COLO668 (cell line): ENCODE measurements around the gene HOXC4.
"Not testable (repeated sequence)": the region's sequence is repeated elsewhere in the genome, so short reads cannot be mapped to it uniquely, and the experiment has no call there.

Source experiments
- DNase-seq: peaks from one replicate; lab custom pipeline; 2025; ENCODE audit not compliant: unreplicated experiment; lab: John Stamatoyannopoulos, UW

HOXC4 gene

DNA sequence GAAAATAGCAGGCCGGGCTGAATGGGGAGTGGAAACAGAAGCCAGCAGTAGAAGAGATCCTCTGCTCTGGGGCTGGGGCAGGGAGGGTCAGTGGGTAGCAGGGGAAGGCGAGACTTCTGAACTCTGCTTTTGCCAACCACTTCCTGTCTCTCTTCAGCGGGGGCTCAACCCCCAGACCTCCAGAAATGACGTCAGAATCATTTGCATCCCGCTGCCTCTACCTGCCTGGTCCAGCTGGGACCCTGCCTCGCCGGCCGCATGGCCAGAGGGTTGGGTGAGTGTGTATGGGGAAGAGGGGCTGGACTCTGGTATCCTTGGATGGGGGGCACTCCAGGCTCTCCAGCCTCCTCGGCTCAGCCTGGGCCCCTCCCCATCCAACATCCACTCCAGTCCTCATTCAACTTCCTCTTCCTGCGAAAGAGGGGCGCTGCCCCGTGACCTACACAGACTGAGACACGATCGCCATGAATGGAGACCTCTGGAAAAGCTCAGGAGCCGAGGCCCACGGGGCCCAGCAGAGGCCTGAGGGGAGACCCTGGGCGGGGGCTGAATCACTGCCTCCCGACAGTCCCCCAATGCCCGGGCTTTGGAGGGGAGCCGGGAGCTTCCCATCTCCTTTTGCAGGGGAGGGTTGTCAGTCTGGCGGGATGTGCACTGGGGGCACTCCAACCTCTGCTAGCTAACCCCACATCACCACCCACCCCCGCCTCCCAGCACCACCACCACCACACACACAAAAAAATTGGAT, 458 bp upstream of the HOXC4 start:
- no peak for DNase-seq

DNA sequence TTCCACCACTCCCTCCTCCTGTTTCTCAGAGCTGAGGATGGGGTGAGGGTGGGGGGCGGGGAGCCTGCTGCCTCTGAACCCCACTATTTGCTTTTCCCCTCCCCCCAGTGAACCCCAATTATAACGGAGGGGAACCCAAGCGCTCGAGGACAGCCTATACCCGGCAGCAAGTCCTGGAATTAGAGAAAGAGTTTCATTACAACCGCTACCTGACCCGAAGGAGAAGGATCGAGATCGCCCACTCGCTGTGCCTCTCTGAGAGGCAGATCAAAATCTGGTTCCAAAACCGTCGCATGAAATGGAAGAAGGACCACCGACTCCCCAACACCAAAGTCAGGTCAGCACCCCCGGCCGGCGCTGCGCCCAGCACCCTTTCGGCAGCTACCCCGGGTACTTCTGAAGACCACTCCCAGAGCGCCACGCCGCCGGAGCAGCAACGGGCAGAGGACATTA, 1.1 kb downstream of the HOXC4 start:
- DNase-seq = no peak

DNA sequence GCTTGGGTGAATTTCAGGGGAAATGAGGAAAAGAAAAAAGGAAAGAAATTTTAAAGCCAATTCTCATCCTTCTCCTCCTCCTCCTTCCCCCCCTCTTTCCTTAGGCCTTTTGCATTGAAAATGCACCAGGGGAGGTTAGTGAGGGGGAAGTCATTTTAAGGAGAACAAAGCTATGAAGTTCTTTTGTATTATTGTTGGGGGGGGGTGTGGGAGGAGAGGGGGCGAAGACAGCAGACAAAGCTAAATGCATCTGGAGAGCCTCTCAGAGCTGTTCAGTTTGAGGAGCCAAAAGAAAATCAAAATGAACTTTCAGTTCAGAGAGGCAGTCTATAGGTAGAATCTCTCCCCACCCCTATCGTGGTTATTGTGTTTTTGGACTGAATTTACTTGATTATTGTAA, 1.9 kb downstream of the HOXC4 start:
- DNase-seq = no peak

DNA sequence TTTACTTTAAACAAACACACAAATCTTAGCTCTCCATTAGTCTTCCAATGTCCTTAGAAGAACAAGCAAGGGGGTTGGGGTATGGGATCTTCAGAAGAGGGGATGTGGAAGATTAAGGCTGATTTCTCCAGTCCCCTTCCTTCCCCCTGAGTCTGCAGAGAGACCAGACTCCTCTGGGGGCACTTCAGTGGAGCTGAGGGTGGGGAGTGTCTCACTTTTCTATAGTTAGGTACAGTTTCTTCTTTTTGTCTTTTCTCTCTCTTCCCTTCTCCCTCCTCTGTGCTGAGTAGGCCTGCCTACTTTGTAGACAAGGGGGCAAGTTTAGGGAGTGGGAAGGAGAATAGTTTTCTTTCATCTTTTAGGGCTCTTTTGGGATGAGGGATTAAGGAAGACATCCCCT, 2.5 kb downstream of the HOXC4 start:
- no peak for DNase-seq

DNA sequence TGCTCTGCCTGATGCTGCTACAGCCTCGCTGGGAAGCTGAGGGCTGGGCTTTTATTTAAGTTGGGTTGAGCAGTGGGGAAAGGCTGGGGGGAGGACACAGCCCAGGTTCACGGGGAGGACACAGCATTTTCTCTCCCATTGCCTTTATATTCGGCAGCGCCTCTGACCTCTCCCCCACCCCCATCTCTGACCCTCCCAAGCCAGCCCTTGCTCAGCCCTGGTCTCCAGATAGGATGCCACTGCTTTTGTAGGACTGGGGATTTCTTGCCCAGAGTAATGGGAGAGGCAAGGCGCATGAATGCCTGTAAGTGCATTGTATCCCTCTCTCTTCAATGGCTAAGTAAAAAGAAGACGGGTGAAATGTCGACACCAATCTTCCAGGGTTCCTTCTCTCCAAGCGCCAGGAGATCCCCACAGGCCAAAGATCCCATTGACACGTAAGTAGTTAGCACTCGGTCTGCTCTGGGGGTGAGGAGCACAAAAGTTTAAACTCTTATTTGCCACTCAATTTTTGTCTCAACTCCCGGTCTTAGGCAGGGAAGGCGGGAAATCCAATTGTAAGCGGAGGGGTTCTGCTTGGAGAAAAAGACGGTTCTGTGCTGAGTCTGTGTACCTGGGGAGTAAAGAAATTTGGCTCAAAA, 4.6 kb downstream of the HOXC4 start:
- DNase-seq = no peak

DNA sequence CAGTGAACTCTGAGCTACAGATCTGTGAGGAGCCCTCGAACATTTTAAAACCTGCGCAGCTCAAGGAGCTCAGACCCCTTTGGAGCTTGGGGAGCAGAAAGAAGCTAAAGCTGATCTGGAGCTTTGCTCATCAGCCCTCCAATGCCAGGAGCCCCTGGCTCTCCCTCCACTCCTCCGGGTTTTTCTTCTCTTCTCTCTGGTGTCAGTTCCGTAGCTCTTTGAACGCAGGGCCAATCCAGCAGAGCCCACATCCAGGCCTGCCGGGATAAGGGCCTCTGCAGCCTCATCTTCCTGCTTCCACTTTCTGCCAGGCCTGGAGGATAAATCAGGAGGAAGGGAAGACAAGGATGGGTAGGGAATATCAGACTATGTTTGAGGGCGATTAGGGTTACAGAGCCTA, 6.0 kb downstream of the HOXC4 start:
- no peak for DNase-seq

DNA sequence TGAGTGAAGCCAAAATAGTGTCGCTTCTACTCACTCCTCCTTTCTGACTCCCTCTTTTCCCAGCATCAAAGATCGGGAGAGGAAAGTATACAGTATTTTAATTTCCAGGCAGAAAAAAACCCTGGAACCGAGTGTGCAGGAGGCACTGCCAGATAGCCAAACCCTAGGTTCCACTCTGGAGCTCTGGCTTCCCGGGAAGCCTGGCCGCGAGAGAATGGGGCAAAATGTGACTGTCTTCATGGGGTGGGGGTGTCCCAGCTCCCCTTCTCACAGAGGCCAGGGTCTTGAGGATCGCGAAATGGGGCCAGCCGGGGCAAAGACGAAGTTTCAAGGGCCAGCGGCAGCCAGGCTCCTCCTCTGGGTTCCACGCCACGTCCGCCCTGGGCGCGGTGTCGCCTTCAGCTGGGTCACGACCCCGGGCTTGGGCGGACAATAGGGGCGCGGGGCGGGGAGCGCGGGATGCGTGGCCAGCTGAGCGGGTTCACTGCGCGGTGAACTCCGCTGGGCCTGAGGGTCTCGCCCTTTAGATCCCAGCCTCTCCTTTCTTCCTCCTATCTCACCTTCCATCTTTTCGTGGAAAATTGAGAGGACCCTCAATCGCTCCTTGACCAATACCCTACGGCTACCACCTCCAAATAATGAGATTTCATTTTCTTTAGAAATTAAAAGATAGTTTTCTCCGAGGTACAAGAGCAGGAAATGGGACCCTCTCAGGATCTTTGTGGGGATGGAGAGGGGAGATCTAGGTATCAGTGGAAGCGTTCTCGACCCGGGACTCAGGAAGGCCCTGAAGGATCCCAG, 6.7 kb downstream of the HOXC4 start:
- no peak for DNase-seq

DNA sequence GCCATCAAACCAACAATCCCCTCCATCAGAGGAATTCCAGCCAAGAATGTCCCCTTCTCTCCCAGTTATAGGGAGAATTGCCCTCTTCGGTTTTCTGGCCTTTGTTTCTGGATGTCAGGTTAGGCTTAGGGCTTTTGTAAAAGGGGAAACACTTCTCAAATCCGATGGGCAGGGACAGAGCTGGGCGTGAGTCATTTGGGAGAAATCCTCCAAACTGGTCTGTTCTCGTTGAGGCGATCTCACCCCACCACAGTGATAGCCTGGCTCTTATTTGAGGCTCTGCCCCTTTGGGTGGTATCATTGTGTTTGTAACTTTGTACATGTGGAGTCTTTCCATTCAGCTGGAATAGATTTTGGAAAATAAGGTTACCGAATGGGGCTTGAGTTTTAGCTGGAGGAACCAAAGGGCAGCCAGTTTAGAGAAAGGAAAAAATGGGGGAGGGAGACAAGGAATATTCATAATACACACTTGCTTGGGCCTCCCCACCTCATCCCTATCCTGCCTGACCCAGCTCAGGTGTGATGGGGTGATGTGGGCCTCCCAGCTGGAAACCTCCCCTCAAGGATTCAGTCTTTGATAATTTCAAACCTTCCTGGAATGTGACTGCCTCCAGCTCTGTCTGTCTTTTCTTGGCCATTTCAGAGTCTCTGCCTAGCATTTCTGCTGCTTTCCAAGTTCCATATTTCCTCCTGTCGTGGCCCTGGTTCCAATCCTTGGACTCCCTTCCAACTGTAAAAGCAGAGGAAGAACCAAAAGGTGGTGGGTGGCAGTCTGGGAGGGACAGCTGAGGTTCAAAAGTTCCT, 7.5 kb downstream of the HOXC4 start:
- no peak for DNase-seq

DNA sequence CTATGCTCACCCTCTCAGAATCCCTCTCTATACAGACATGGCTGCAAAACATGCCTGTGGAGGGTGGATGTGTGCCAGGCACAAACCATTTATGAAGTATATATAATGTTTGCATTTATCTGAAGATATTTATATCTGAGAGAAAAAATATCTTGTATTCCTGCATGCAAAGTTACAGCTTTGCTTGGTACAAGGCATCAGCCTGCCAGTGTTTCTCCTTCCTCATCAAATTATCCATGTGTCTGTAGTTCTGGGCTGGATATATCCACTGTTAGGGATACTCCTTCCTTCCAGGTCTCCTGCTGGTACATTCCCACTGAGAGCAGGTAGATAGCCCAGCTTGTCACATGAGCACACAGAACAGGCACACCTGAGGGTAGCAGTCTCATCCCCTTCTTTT, 12.0 kb downstream of the HOXC4 start:
- DNase-seq = no peak

DNA sequence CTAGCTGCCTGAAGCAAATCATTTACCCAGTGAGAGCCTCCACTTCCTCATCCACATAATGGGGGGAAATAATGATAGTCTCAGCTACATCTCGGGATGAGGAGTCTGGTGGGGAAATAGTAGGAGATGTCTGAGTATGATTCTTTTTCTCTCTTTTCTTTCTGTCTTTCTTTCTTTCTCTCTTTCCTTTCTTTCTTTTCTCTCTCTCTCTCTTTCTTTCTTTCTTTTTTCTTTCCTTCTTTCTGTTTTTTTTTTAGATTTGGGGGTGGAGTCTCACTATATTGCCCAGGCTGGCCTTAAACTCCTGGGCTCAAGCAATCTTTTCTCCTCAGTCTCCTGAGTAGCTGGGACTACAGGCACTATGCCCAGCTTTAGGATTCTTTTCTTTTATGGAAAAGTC, 12.8 kb downstream of the HOXC4 start:
- no peak for DNase-seq

DNA sequence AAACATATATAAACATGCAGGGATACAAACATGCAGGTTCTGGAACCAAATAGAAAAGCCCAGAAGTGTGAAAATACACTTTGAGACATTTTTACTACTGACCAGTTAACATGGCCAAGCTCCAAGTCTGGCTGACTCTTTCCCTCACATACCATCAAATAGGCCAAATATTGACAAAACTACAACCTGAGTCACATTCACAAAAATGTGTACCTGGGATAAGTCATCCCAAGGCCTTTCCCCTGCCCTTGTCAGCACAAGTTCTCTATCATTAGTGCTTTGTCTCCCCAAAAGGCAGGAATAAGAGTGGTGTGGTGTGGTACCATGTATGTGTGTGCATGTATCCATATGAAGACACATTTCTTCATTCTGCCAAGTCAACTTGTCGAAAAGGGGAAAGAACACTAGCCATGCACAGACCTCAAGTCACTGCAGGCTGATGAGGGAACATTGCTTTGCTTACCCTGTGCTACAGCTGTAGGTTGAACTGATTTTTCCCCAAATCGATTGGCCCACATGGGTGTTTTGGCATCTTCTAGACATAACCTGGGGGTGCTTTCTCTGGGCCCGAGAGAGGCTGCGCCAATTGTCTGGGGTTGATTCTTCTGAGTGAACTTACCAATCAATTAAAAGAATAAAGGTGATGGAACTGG, 14.9 kb downstream of the HOXC4 start:
- no peak for DNase-seq

DNA sequence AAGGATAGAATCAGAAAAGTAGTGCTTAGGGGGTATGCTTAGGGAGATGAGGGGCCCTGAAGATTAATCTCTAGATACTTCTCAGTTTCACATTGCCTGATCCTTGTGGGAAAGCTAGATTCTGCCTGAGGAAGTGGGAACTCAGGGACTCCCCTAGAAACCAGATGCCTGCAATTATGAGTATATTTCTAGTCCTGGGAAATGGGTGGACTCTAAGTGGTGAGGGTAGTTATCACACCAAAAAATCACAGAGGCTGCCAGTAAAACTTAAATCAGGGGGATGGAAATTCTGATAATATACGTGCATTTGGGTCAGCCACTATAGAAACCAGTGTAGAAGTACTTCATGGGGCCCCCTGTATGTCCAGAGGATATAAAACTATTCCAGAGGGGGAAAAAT, 18.3 kb downstream of the HOXC4 start:
- DNase-seq = no peak

DNA sequence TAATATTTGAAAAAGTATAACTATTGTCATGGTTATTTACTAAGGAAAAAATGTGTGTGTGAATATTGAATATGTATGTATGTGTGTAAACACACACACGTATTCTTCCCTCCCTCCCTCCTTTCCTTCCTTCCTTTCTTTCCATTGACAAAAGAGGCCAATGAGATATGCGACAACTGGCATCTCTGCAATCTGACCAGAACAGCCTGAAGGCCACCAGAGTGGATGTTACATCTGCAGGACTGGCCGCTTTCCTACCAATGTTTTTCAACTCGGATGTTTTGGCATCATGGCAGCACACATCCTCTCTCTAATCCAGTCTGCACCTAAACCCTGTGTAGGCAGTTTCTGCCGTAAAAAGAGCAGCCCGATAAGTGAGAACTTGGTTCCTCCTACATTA, 20.7 kb downstream of the HOXC4 start:
- DNase-seq = no peak

DNA sequence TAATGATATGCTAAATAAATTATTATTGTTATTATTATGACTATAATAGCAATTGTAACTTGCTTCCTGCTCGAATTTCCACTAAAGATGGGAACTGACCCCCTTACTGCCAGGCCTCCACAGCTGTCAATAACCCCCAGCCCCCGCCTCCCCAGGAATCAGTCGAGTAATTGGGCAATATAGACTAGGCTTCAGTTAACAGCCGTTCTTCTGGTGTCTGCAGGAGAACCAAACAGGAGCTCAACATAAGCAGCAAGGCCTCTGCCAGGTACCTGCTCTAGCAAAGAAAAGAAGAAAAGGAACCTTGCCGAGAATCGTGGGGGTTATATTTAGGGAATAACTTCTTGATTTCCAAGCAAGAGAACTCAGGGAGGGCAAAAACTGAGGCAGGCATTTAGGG, 21.8 kb downstream of the HOXC4 start:
- DNase-seq = no peak

DNA sequence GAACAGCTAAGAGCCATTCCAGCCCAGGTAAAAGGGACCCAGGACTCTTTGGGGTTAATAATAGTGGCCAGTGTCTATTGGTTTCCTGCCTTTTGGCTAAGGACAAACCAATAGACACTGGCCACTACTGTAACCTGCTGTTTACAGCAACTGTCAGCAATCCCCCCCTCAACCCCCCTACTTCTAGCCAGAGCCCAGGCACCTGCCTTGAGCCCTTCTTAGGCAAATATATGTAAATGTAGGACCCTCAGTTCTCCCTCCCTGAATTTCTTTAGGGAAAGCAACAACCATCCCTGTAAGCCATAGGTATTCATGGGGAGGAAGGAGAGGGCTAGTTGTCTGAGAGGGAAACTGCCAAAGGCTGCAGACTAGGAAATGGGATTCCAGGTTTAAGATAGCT, 22.3 kb downstream of the HOXC4 start:
- DNase-seq = no peak

DNA sequence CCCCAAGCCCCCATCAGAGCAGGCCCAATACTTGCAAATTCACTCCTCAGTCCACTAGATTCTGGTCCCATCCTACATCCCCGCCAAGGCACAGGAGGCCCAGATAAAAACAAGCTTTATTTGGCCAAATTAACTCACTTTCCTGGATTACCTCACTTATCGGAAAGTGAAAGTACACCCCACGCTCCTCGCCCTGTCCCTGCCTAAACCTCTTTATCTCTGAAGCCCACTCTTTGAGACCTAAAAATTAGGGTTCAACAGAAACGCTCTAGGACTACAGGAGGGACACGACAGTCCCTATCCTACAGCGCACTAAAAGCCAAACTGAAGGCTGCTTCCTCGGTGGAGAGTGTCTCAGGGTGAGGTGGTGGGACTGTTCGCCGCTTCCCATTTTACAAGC, 24.2 kb downstream of the HOXC4 start:
- DNase-seq = not testable (repeated sequence)

DNA sequence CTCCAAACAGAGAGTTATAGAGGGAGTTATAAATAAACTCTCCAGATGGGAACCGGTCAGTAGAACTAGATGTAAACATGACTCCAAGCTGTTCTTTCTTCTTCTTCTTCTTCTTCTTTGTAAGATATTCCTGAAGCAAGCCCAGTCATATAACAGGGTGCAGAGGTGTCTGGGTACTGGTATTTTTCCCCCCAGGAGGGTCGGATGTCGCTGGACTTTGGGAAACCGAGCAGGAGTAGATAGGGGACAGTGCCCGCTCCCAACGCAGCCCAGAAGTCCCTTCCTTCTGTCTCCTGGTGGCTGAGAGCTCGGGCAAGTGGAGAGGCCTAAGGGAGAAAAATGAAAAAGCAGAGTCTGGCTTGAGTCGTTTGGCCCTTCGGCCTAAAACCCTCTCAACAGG, 25.5 kb downstream of the HOXC4 start:
- not testable (repeated sequence) for DNase-seq

DNA sequence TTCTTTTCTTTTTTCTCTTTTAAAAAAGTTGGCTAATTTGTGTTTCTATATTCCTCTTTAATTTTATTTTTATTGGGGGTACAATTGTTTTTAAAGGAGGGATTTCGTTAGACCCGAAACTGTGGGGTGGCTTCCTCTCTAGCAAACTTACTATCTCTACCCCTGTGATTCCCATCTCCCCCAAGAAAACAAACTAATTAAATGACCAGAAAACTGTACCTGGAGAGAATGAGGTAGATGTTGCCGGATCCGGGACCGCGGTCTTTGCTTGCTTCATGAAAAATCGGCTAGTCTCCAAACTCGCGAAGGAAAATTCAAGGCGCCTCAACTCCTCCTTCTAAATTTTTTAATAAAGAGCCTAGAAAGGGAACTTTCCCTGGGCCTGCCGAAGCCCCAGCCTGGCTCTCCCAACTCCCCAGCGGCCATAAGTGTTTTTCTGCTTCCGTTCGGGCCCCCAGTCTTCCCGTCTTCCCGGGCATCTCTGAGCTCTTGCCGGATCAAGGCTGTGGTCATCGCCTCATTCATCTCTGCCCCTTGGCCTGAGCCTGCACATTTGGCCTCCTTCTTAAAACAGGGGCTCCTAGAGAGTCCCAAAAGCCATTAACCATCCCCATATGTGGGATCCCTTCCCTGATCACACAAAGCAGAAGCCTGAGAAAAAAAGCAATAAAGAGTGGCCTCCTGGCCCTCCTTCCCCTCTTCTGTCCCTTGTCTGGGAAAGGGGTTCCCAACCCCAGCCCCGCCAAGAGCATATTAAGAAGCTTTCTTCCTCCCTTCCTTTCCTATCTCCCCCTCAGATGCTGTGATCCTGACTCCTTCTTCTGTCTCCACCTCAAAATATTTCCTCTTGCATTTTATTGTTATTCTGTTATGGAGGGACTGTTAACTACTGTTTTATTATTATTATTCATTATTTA, 26.6 kb downstream of the HOXC4 start:
- DNase-seq = not testable (repeated sequence)

DNA sequence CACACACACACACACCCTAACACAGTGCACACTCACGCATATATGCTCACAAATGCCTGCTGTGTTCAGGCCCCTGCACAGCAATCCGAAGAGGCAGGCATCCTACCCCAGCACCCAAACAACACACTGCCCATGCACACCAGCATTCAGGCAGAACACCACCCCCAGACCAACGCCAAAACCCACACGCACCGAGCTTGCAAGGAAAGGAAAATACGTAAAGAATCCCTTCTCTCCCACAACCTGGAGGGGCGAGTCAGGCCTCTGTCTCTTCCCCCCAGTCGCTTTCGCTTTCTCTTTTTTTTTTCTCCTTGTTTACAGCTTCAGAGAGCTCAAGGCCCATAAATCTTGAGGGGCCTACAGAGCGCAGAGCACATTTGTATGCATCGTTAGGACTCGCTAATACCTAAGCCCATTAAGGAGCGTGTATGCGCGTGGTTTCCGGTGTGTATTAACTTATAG, 27.4 kb downstream of the HOXC4 start:
- DNase-seq = not testable (repeated sequence)
